Measurements from ENCODE around the gene ITIH5. TPM values are rescaled to one million over a fixed set of nuclear protein-coding genes. Genes with fewer than 3 reads are reported as not detected.

Gene ITIH5
- total and polyA plus RNA-seq, 2 donors (not counting 1 experiment from before 2014, with no cell fraction given) = not detected

GRCh38 chr10:7662522-7662921 lies 4.2 kb downstream of the ITIH5 start:
- Histone ChIP-seq H3K4me3 (ENCODE audit: control extremely low read depth in 1 of 5, extremely low read depth in 1 of 5, insufficient read depth in 1 of 5, low read depth in 2 of 5, low read length in 4 of 5) (no peak overlapping the region), H3K36me3 (replicated peaks in 1 of 2; ENCODE audit: control extremely low read depth in 1 of 2, control insufficient read depth in 1 of 2, extremely low read depth in 1 of 2, insufficient read depth in 2 of 2, low read length in 1 of 2) (no peaks in the 10 kb centered on the region), H3K9ac (ENCODE audit: low read length) (no peak overlapping the region), H3K4me2 (replicated peaks; ENCODE audit: low read depth, low read length, poor library complexity, severe bottlenecking) (no peak overlapping the region), H3K4me1 (ENCODE audit: control insufficient read depth in 2 of 2, insufficient read depth in 2 of 2, low read length in 2 of 2) (peaks cover 8 to 11% of the 10 kb centered on the region in 2 donors), H3K9me3 (ENCODE audit: control extremely low read depth in 1 of 3, control insufficient read depth in 2 of 3, insufficient read depth in 1 of 3, low read length in 2 of 3) (no peaks in the 10 kb centered on the region), H2AFZ (ENCODE audit: insufficient read depth, low read depth, low read length, poor library complexity, severe bottlenecking) (no peak overlapping the region), H3K27ac (ENCODE audit: low read length in 2 of 2) (no peak overlapping the region), H3K27me3 (replicated peaks in 1 of 4; ENCODE audit: control extremely low read depth in 1 of 4, control insufficient read depth in 3 of 4, insufficient read depth in 4 of 4, low read length in 3 of 4) (peaks cover 0 to 47% (median 23%) of the 10 kb centered on the region in 4 experiments), H3K79me2 (ENCODE audit: control insufficient read depth, insufficient read depth, low read length) (no peaks in the 10 kb centered on the region), H4K20me1 (ENCODE audit: control insufficient read depth, insufficient read depth, low read length, poor library complexity, severe bottlenecking) (no peaks in the 10 kb centered on the region)
- Mint-ChIP-seq H3K27ac (no peak overlapping the region), H3K4me3 (no peak overlapping the region), H3K9me3 (ENCODE audit: insufficient read depth) (no peaks in the 10 kb centered on the region), H3K4me1 (peaks cover 9% of the 10 kb centered on the region), H3K27me3 (peaks cover 53% of the 10 kb centered on the region)
- no peak for TF ChIP-seq EZH2 (IDR thresholded peaks at IDR 0.05; ENCODE audit: borderline replicate concordance, insufficient read depth, low read depth, low read length, poor library complexity, severe bottlenecking)
- TF ChIP-seq, protein P1, sequence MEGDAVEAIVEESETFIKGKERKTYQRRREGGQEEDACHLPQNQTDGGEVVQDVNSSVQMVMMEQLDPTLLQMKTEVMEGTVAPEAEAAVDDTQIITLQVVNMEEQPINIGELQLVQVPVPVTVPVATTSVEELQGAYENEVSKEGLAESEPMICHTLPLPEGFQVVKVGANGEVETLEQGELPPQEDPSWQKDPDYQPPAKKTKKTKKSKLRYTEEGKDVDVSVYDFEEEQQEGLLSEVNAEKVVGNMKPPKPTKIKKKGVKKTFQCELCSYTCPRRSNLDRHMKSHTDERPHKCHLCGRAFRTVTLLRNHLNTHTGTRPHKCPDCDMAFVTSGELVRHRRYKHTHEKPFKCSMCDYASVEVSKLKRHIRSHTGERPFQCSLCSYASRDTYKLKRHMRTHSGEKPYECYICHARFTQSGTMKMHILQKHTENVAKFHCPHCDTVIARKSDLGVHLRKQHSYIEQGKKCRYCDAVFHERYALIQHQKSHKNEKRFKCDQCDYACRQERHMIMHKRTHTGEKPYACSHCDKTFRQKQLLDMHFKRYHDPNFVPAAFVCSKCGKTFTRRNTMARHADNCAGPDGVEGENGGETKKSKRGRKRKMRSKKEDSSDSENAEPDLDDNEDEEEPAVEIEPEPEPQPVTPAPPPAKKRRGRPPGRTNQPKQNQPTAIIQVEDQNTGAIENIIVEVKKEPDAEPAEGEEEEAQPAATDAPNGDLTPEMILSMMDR (IDR thresholded peaks at IDR 0.05) = no peak
- no peak for DNase-seq
- CTCF ChIA-PET = interaction anchor here (1.3 kb wide), 1 partner anchor 25 kb away, joined by 4 read pairs; no protein-coding TSS in a partner anchor
- ATAC-seq (ENCODE audit: low read depth) = no peak
- 100% methylated on average over 1 of the region's 5 CpGs for WGBS (ENCODE audit: insufficient coverage)
- intact Hi-C loops (cut with micrococcal nuclease) = no loop called here
- POLR2A ChIA-PET = no interaction called here

DNA sequence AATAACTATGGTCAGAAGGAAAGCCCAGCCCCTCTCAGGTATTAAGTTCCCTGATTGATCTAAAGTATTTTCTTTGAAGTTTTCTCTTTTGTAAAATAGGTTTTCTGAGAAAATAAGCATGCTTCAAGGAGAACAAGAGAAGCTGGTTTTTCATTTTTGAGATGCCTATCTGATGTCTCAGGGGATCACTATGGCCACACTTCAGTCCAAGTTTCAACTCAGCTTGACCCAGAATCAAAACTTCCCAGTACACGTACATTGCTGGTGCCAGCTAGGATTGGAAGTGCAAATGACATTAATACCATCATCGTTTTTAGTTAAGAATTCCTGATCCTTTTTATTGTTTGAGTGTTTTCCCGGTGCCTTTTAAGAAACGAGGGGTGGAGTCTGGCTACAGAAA lies 7.2 kb downstream of the ITIH5 start:
- H2AFZ ChIP-seq (ENCODE audit: insufficient read depth, low read depth, low read length, poor library complexity, severe bottlenecking) = no peak overlapping the region
- no peaks in the 10 kb centered on the region for H3K4me1 Mint-ChIP-seq
- TF ChIP-seq EZH2 (IDR thresholded peaks at IDR 0.05; ENCODE audit: borderline replicate concordance, insufficient read depth, low read depth, low read length, poor library complexity, severe bottlenecking) = no peak
- TF ChIP-seq, protein P1 (IDR thresholded peaks at IDR 0.05) = no peak
- H3K27me3 Mint-ChIP-seq = peaks cover 45% of the 10 kb centered on the region
- ATAC-seq (ENCODE audit: low read depth) = no peak
- no peaks in the 10 kb centered on the region for H3K36me3 ChIP-seq (replicated peaks in 1 of 2; ENCODE audit: control extremely low read depth in 1 of 2, control insufficient read depth in 1 of 2, extremely low read depth in 1 of 2, insufficient read depth in 2 of 2, low read length in 1 of 2)
- DNase-seq = no peak
- CTCF ChIA-PET = interaction anchor here (1.1 kb wide), 1 partner anchor 11 kb away, joined by 4 read pairs; no protein-coding TSS in a partner anchor
- H3K4me3 Mint-ChIP-seq = no peak overlapping the region
- no peak overlapping the region for H3K4me3 ChIP-seq (ENCODE audit: control extremely low read depth in 1 of 5, extremely low read depth in 1 of 5, insufficient read depth in 1 of 5, low read depth in 2 of 5, low read length in 4 of 5)
- H3K9me3 Mint-ChIP-seq (ENCODE audit: insufficient read depth) = no peaks in the 10 kb centered on the region
- H3K27ac Mint-ChIP-seq = no peak overlapping the region
- no peaks in the 10 kb centered on the region for H3K79me2 ChIP-seq (ENCODE audit: control insufficient read depth, insufficient read depth, low read length)
- no peaks in the 10 kb centered on the region for H4K20me1 ChIP-seq (ENCODE audit: control insufficient read depth, insufficient read depth, low read length, poor library complexity, severe bottlenecking)
- H3K4me1 ChIP-seq (ENCODE audit: control insufficient read depth in 2 of 2, insufficient read depth in 2 of 2, low read length in 2 of 2) = no peaks in the 10 kb centered on the region
- WGBS (ENCODE audit: insufficient coverage) = 86% methylated on average over 1 of the region's 4 CpGs
- H3K9ac ChIP-seq (ENCODE audit: low read length) = no peak overlapping the region
- H3K9me3 ChIP-seq (ENCODE audit: control extremely low read depth in 1 of 3, control insufficient read depth in 2 of 3, insufficient read depth in 1 of 3, low read length in 2 of 3) = no peaks in the 10 kb centered on the region
- H3K27ac ChIP-seq (ENCODE audit: low read length in 2 of 2) = no peak overlapping the region
- intact Hi-C loops (cut with micrococcal nuclease) = no loop called here
- H3K27me3 ChIP-seq (replicated peaks in 1 of 4; ENCODE audit: control extremely low read depth in 1 of 4, control insufficient read depth in 3 of 4, insufficient read depth in 4 of 4, low read length in 3 of 4) = peaks cover 0 to 32% (median 11%) of the 10 kb centered on the region in 4 experiments
- H3K4me2 ChIP-seq (replicated peaks; ENCODE audit: low read depth, low read length, poor library complexity, severe bottlenecking) = no peak overlapping the region
- POLR2A ChIA-PET = no interaction called here
